ENCODE measurements around the gene MDM1. TPM values are rescaled to one million over a fixed set of nuclear protein-coding genes. Genes with fewer than 3 reads are reported as not detected.
A peak's percentile ranks its signal among the peaks of the same experiment; 100 is the strongest.

Gene MDM1
- total and polyA plus RNA-seq, 7 donors = 4.2 to 113 (median 73.3) TPM

DNA sequence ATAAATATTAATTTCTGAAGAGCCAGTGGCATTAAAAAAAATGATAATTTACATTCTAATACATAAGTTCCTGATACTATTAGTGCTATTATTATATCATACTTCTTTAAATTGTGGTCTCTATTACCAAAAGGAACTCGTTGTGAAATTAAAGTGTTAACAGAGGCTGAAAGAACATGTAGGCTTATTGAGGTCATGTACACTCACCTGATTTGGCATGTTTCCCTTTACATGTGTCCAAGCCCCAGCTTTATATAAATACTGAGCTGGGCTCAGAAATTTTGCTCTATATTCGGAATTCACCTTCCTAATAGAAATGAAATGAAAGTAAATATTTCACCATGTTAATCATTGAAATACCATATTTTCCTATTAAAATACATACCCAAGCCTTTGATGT, 11.0 kb downstream of the MDM1 start:
- Histone ChIP-seq H3K27ac (peak overlapping the region in 3 of 4 donors; percentile 81 to 90 (median 85)), H3K36me3 (peaks cover 0 to 24% (median 1%) of the 10 kb centered on the region in 4 donors), H3K9me3 (no peaks in the 10 kb centered on the region), H3K4me1 (peaks cover 0 to 94% (median 50%) of the 10 kb centered on the region in 4 donors), H3K4me3 (no peak overlapping the region), H3K27me3 (no peaks in the 10 kb centered on the region)
- intact Hi-C loops (cut with DNase I) = no loop called here
- WGBS, 2 donors = 73 to 81% methylated on average over 2 of the region's 2 CpGs
- no peak for DNase-seq
- peak in 2 of 4 donors; percentile 12 to 17 for TF ChIP-seq POLR2AphosphoS5 (IDR thresholded peaks at IDR 0.05)
- TF ChIP-seq EP300 (IDR thresholded peaks at IDR 0.05) = no peak

DNA sequence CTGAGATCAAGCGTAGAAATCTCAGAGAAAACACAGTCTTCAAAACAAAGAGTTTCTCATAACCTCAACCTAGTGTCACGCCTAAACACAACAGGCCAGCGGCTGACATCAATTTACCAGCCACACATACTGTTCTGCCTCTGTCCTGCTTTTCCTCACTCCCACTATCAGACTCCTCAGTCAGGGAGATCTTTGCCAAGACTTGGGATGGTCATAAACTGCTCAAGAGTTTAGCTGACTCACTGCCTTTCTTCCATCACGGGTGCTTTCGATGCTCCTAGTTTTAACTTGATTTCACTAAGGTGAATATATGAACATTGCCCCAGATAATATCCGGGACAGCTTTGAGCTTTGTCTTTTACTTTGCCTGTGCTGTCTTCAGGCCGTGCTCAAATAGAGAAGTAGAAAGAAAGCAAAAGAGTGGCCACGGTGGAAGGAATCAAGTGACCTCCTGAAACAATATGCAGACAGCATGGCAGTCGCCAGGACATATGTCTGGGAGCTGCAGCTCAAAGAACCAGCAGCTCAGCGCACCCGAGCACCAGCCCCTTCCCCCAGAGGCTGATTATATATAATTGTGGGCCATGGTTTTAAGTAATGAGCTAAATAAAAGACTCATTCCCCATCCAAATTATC, 12.1 kb downstream of the MDM1 start:
- intact Hi-C loops (cut with DNase I) = loop anchor here (10.0 kb wide), 1 partner anchor 275 kb away; no protein-coding TSS in a partner anchor
- peak; percentile 87 to 95 (median 94) for TF ChIP-seq POLR2AphosphoS5 (IDR thresholded peaks at IDR 0.05)
- peak; percentile 35 to 78 (median 60) for TF ChIP-seq EP300 (IDR thresholded peaks at IDR 0.05)
- no peak for TF ChIP-seq POLR2A (IDR thresholded peaks at IDR 0.05)
- WGBS, 2 donors = 75 to 76% methylated on average over 11 of the region's 11 CpGs
- peak overlapping the region in 2 of 4 donors; percentile 1 to 24 for H3K4me3 ChIP-seq
- peak overlapping the region; percentile 63 to 90 (median 83) for H3K27ac ChIP-seq
- H3K27me3 ChIP-seq = no peaks in the 10 kb centered on the region
- DNase-seq = peak; percentile 86
- H3K36me3 ChIP-seq = peaks cover 0 to 24% (median 0%) of the 10 kb centered on the region in 4 donors
- H3K9me3 ChIP-seq = no peaks in the 10 kb centered on the region
- peaks cover 0 to 86% (median 41%) of the 10 kb centered on the region in 4 donors for H3K4me1 ChIP-seq

DNA sequence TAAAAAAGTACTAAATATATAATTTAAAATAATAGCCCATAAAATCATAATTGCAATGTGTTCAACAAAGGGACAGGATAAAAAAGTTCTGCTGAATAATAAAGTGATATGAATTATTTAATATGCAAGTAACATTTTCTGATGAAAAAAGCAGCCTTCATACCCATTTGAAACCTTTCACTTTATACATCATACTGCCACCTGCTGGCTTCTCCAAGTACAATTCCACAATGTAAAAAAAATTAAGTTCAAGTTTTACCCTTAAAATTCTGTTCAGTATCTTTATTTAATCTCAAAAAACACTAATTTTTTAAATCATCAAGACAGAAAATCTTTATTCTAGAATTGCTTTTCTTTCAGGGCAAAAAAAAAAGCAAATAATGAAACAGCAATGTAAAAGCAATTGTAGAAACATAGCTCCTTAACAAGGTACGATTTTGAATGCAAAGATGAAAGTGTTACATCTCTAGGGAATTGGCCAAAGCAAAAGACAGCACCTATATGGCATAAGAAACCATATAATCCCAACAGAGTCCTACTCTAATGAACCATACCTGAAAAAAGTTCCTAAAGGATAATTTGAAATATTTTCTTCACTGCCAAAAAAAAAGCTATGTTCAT, 15.0 kb downstream of the MDM1 start:
- H3K4me1 ChIP-seq = peaks cover 0 to 61% (median 35%) of the 10 kb centered on the region in 4 donors
- DNase-seq = no peak
- peaks cover 16 to 49% (median 18%) of the 10 kb centered on the region in 4 donors for H3K36me3 ChIP-seq
- peak overlapping the region in 3 of 4 donors; percentile 81 to 90 (median 85) for H3K27ac ChIP-seq
- no peaks in the 10 kb centered on the region for H3K27me3 ChIP-seq
- no peaks in the 10 kb centered on the region for H3K9me3 ChIP-seq
- H3K4me3 ChIP-seq = no peak overlapping the region
- WGBS, 2 donors = 90 to 99% methylated on average over 1 of the region's 1 CpG
- TF ChIP-seq POLR2A (IDR thresholded peaks at IDR 0.05) (no peak), EP300 (IDR thresholded peaks at IDR 0.05) (no peak), POLR2AphosphoS5 (IDR thresholded peaks at IDR 0.05) (no peak)
- TF ChIP-seq, protein P1, sequence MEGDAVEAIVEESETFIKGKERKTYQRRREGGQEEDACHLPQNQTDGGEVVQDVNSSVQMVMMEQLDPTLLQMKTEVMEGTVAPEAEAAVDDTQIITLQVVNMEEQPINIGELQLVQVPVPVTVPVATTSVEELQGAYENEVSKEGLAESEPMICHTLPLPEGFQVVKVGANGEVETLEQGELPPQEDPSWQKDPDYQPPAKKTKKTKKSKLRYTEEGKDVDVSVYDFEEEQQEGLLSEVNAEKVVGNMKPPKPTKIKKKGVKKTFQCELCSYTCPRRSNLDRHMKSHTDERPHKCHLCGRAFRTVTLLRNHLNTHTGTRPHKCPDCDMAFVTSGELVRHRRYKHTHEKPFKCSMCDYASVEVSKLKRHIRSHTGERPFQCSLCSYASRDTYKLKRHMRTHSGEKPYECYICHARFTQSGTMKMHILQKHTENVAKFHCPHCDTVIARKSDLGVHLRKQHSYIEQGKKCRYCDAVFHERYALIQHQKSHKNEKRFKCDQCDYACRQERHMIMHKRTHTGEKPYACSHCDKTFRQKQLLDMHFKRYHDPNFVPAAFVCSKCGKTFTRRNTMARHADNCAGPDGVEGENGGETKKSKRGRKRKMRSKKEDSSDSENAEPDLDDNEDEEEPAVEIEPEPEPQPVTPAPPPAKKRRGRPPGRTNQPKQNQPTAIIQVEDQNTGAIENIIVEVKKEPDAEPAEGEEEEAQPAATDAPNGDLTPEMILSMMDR (IDR thresholded peaks at IDR 0.05) = peak; percentile 15 to 67 (median 56)
- intact Hi-C loops (cut with DNase I) = loop anchor here (1.0 to 10.0 kb wide), 2 partner anchors 94 to 272 kb away; no protein-coding TSS in a partner anchor

DNA sequence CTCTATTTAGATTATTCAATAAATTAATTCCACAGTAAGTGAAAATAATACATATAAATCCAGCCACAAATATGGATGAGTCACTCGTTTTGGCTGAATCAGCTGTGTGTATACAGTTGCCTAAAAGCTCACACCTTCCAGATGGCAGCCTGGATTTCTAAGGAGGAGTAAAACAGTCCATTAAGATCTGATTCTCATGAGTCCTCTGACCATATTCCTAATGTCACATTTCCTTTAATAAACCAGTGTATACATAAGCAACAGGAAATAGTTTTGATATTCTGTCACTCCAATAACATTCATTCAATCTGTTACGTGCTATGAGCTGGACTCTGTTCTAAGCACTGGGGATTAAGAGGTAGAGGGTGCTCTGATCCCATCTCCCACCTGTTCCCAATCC, 21.8 kb downstream of the MDM1 start:
- Histone ChIP-seq H3K4me3 (no peak overlapping the region), H3K27ac (peak overlapping the region in 1 of 4 donors; percentile 31), H3K4me1 (peaks cover 0 to 7% (median 0%) of the 10 kb centered on the region in 4 donors), H3K36me3 (peaks cover 24 to 96% (median 39%) of the 10 kb centered on the region in 4 donors), H3K9me3 (no peaks in the 10 kb centered on the region), H3K27me3 (no peaks in the 10 kb centered on the region)
- no peak for DNase-seq
- 75 to 89% methylated on average over 2 of the region's 2 CpGs for WGBS, 2 donors
- intact Hi-C loops (cut with DNase I) = loop anchor here (10.0 kb wide), 1 partner anchor 266 kb away; no protein-coding TSS in a partner anchor
- TF ChIP-seq POLR2A (IDR thresholded peaks at IDR 0.05) (no peak), POLR2AphosphoS5 (IDR thresholded peaks at IDR 0.05) (no peak), EP300 (IDR thresholded peaks at IDR 0.05) (no peak)
- TF ChIP-seq, protein P1 (IDR thresholded peaks at IDR 0.05) = no peak

DNA sequence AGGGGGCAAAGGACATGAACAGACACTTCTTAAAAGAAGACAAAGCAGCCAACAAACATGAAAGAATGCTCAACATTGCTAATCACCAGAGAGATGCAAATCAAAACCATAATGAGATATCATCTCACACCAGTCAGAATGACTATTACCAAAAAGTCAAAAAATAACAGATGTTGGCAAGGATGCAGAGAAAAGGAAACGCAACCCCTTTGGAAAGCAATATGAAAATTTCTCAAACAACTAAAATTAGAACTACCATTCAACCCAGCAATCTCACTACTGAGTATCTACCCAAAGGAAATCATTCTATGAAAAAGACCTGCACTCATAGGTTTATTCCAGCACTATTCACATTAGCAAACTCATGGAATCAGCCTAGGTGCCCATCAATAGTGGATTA, 25.6 kb downstream of the MDM1 start:
- Histone ChIP-seq H3K27ac (no peak overlapping the region), H3K27me3 (no peaks in the 10 kb centered on the region), H3K4me3 (no peak overlapping the region), H3K36me3 (peaks cover 8 to 96% (median 16%) of the 10 kb centered on the region in 4 donors), H3K4me1 (peaks cover 0 to 26% (median 3%) of the 10 kb centered on the region in 4 donors), H3K9me3 (no peaks in the 10 kb centered on the region)
- intact Hi-C loops (cut with DNase I) = no loop called here
- TF ChIP-seq, protein P1 (IDR thresholded peaks at IDR 0.05) = no peak
- TF ChIP-seq EP300 (IDR thresholded peaks at IDR 0.05) = no peak
- no peak for TF ChIP-seq POLR2AphosphoS5 (IDR thresholded peaks at IDR 0.05)
- no peak for TF ChIP-seq POLR2A (IDR thresholded peaks at IDR 0.05)
- no peak for DNase-seq
- WGBS, 2 donors = 82 to 90% methylated on average over 1 of the region's 1 CpG
